ENCODE data around the gene IFI27.

IFI27 gene

DNA sequence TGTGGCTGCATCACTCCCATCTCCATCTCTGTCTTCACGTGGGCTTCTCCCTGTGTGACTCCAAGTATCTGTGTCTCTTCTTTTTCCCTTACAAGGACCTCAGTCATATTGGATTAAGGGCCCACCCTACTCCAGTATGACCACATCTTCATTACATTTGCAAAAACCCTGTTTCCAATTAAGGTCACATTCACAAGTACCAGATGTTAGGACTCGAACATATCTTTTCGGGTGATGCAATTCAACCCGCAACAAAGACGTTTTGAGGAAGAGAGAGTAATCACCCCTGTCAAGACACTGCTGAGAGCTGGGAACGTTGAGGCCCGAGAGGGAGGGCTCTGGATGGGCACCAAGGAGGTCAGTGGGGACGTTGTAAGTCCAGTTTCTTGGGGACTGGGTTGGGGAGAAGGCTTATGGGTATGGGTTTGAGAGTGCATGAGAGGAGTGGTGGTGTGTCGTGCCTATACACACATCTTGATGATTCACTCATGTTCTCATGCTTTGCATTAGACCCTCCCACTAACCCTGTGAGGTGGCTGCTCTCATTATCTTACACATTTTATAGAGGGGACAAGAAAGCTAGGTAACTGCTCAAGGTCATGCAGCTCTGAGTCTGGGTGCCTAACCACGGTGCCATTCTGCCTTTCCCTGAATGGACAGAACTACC, 12.1 kb upstream of the IFI27 start:
- Histone ChIP-seq H3K27me3 (ENCODE audit: insufficient read depth, low read length, poor library complexity, severe bottlenecking) (no peaks in the 10 kb centered on the region), H3K79me2 (ENCODE audit: insufficient read depth, low read length) (no peaks in the 10 kb centered on the region), H3F3A (ENCODE audit: low read depth) (no peaks in the 10 kb centered on the region), H3K9ac (ENCODE audit: low read depth, low read length, poor library complexity, severe bottlenecking) (no peak overlapping the region), H3K9me2 (replicated peaks; ENCODE audit: low read depth, low read length) (no peaks in the 10 kb centered on the region), H3K4me1 (ENCODE audit: insufficient read depth, low read length, poor library complexity, severe bottlenecking) (no peaks in the 10 kb centered on the region), H3K36me3 (ENCODE audit: insufficient read depth, low read length) (no peaks in the 10 kb centered on the region), H3K4me3 (ENCODE audit: low read length, poor library complexity, severe bottlenecking) (no peak overlapping the region), H3K4me2 (ENCODE audit: low read depth, low read length, poor library complexity, severe bottlenecking) (no peak overlapping the region), H4K20me1 (ENCODE audit: insufficient read depth, low read length, poor library complexity, severe bottlenecking) (no peaks in the 10 kb centered on the region), H3K9me3 (ENCODE audit: insufficient read depth, low read depth, low read length) (no peaks in the 10 kb centered on the region), H2AFZ (ENCODE audit: low read length) (no peak overlapping the region)
- TF ChIP-seq, protein P1, sequence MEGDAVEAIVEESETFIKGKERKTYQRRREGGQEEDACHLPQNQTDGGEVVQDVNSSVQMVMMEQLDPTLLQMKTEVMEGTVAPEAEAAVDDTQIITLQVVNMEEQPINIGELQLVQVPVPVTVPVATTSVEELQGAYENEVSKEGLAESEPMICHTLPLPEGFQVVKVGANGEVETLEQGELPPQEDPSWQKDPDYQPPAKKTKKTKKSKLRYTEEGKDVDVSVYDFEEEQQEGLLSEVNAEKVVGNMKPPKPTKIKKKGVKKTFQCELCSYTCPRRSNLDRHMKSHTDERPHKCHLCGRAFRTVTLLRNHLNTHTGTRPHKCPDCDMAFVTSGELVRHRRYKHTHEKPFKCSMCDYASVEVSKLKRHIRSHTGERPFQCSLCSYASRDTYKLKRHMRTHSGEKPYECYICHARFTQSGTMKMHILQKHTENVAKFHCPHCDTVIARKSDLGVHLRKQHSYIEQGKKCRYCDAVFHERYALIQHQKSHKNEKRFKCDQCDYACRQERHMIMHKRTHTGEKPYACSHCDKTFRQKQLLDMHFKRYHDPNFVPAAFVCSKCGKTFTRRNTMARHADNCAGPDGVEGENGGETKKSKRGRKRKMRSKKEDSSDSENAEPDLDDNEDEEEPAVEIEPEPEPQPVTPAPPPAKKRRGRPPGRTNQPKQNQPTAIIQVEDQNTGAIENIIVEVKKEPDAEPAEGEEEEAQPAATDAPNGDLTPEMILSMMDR (conservative IDR thresholded peaks at IDR 0.05; ENCODE audit: low read length), result no peak
- TF ChIP-seq EZH2phosphoT487 (IDR thresholded peaks at IDR 0.05; ENCODE audit: borderline replicate concordance), result no peak

DNA sequence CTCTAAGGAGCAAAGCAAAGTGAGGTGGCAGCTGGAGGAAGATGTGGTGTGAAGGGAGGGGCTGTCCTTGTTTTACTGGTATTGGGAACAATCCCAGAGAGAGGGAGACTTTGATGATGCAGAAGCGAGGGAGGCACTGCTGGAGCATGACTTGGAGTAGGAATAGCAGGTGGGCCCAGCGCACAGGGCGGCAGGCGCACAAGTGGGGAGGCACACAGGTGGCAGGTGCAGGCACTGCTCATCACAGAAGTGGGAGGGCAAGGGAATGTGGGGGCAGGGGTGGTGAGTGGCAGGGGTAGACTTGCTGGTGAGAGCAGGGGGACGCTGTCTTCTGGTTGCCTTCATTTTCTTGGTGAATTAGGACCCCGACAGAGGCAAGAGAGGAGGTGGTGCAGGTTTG, 11.5 kb upstream of the IFI27 start:
- H2AFZ ChIP-seq (ENCODE audit: low read length), result no peak overlapping the region
- no peaks in the 10 kb centered on the region for H3K27me3 ChIP-seq (ENCODE audit: insufficient read depth, low read length, poor library complexity, severe bottlenecking)
- H3K79me2 ChIP-seq (ENCODE audit: insufficient read depth, low read length), result no peaks in the 10 kb centered on the region
- H3K9me3 ChIP-seq (ENCODE audit: insufficient read depth, low read depth, low read length), result no peaks in the 10 kb centered on the region
- H3K4me3 ChIP-seq (ENCODE audit: low read length, poor library complexity, severe bottlenecking), result no peak overlapping the region
- H4K20me1 ChIP-seq (ENCODE audit: insufficient read depth, low read length, poor library complexity, severe bottlenecking), result no peaks in the 10 kb centered on the region
- H3K9ac ChIP-seq (ENCODE audit: low read depth, low read length, poor library complexity, severe bottlenecking), result no peak overlapping the region
- H3K36me3 ChIP-seq (ENCODE audit: insufficient read depth, low read length), result no peaks in the 10 kb centered on the region
- H3K4me1 ChIP-seq (ENCODE audit: insufficient read depth, low read length, poor library complexity, severe bottlenecking), result no peaks in the 10 kb centered on the region
- TF ChIP-seq, protein P1 (conservative IDR thresholded peaks at IDR 0.05; ENCODE audit: low read length), result no peak
- TF ChIP-seq EZH2phosphoT487 (IDR thresholded peaks at IDR 0.05; ENCODE audit: borderline replicate concordance), result no peak
- H3K4me2 ChIP-seq (ENCODE audit: low read depth, low read length, poor library complexity, severe bottlenecking), result no peak overlapping the region
- H3F3A ChIP-seq (ENCODE audit: low read depth), result no peaks in the 10 kb centered on the region
- no peaks in the 10 kb centered on the region for H3K9me2 ChIP-seq (replicated peaks; ENCODE audit: low read depth, low read length)

DNA sequence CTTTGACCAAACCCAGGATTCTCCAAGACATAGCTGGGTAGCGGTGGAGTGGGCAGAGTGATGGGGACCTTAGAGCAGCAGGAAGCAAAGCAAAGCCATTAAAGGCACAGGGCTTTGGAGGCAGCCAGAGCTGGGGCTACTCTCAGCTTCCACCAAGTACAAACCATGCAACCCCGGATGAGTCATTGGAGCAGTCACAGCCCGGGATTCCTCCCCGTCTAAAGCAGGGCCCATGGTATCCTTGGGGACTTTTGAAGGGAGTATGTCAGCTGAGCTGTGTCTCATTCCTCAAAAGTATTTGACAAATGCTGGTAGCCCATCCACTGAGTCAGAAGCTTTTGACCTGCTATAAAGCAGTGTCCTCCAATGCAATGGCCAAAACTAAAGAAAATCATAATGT, 9.7 kb upstream of the IFI27 start:
- no peaks in the 10 kb centered on the region for H3K27me3 ChIP-seq (ENCODE audit: insufficient read depth, low read length, poor library complexity, severe bottlenecking)
- no peaks in the 10 kb centered on the region for H3K36me3 ChIP-seq (ENCODE audit: insufficient read depth, low read length)
- no peaks in the 10 kb centered on the region for H4K20me1 ChIP-seq (ENCODE audit: insufficient read depth, low read length, poor library complexity, severe bottlenecking)
- H3K4me2 ChIP-seq (ENCODE audit: low read depth, low read length, poor library complexity, severe bottlenecking), result no peak overlapping the region
- no peaks in the 10 kb centered on the region for H3K9me2 ChIP-seq (replicated peaks; ENCODE audit: low read depth, low read length)
- H3K79me2 ChIP-seq (ENCODE audit: insufficient read depth, low read length), result no peaks in the 10 kb centered on the region
- no peak for TF ChIP-seq EZH2phosphoT487 (IDR thresholded peaks at IDR 0.05; ENCODE audit: borderline replicate concordance)
- TF ChIP-seq, protein P1 (conservative IDR thresholded peaks at IDR 0.05; ENCODE audit: low read length), result no peak
- H3F3A ChIP-seq (ENCODE audit: low read depth), result no peaks in the 10 kb centered on the region
- no peak overlapping the region for H3K9ac ChIP-seq (ENCODE audit: low read depth, low read length, poor library complexity, severe bottlenecking)
- H2AFZ ChIP-seq (ENCODE audit: low read length), result no peak overlapping the region
- H3K4me3 ChIP-seq (ENCODE audit: low read length, poor library complexity, severe bottlenecking), result no peak overlapping the region
- H3K4me1 ChIP-seq (ENCODE audit: insufficient read depth, low read length, poor library complexity, severe bottlenecking), result no peaks in the 10 kb centered on the region
- no peaks in the 10 kb centered on the region for H3K9me3 ChIP-seq (ENCODE audit: insufficient read depth, low read depth, low read length)
